IMR-90 (cell line): ENCODE measurements around the gene CASP8. TPM values are rescaled to one million over a fixed set of nuclear protein-coding genes. Genes with fewer than 3 reads are reported as not detected.

Source experiments
- ATAC-seq: fragments of 200-7000 bp; cut with Tn5 transposase; 2 replicates; pipeline ENCODE4 v1.9.1; 2020; ENCODE audit warnings: low read depth, mild to moderate bottlenecking, moderate library complexity
- BruUV-seq: library from RNA; stranded (reverse); fragments of 400-500 nt; replicated peaks from 2 replicates; lab custom pipeline; 2021; lab: Mats Ljungman, UMichigan
- CTCF ChIA-PET: fragments of 300-600 bp; formaldehyde crosslinking; extraction: SDS; loops from one replicate; lab custom pipeline; 2021; ENCODE audit warnings: antibody characterized with exemption; lab: Yijun Ruan, JAX
- POLR2A ChIA-PET: fragments of 300-600 bp; sonication (Branson Sonifier 250); formaldehyde crosslinking; loops from one replicate; lab custom pipeline; 2022; ENCODE audit warnings: antibody characterized with exemption; ENCODE audit not compliant: unreplicated experiment; lab: Charles Lee
- DNase-seq: peaks from one replicate; pipeline ENCODE4 v3.0.0; 2013
- H2AFZ ChIP-seq: replicated peaks from 2 replicates; pipeline ENCODE3; 2013; ENCODE audit warnings: low read length, mild to moderate bottlenecking; ENCODE audit not compliant: poor library complexity
- H2AK5ac ChIP-seq: 2 replicates; pipeline ENCODE4 v1.6.1; 2013; ENCODE audit warnings: low read depth, low read length, inconsistent platforms
- H2AK9ac ChIP-seq: replicated peaks from 2 replicates; pipeline ENCODE3; 2013; ENCODE audit warnings: mild to moderate bottlenecking, low read depth, low read length, moderate library complexity; ENCODE audit not compliant: poor library complexity
- H2BK120ac ChIP-seq: 2 replicates; pipeline ENCODE4 v1.6.1; 2013; ENCODE audit warnings: low read depth, low read length, inconsistent platforms
- H2BK15ac ChIP-seq: 3 replicates; pipeline ENCODE4 v1.6.1; 2013; ENCODE audit warnings: low read depth, low read length, inconsistent platforms
- H2BK20ac ChIP-seq: 2 replicates; pipeline ENCODE4 v1.6.1; 2013; ENCODE audit warnings: low read depth, mild to moderate bottlenecking, inconsistent platforms, low read length, moderate library complexity
- H2BK5ac ChIP-seq: 2 replicates; pipeline ENCODE4 v1.6.1; 2013; ENCODE audit warnings: mild to moderate bottlenecking, low read depth, low read length, inconsistent platforms; ENCODE audit not compliant: poor library complexity, severe bottlenecking
- H3K14ac ChIP-seq: replicated peaks from 2 replicates; pipeline ENCODE4 v1.6.1; 2013; ENCODE audit warnings: low read depth, low read length, inconsistent platforms
- H3K18ac ChIP-seq: 2 replicates; pipeline ENCODE4 v1.6.1; 2013; ENCODE audit warnings: low read depth, low read length, control low read depth
- H3K23ac ChIP-seq: 2 replicates; pipeline ENCODE4 v1.6.1; 2013; ENCODE audit warnings: low read depth, low read length, inconsistent platforms
- H3K27ac ChIP-seq: 2 replicates; pipeline ENCODE4 v1.5.1; 2013; ENCODE audit warnings: mild to moderate bottlenecking, control low read depth, low read length; ENCODE audit not compliant: insufficient read depth
- H3K27me3 ChIP-seq: 2 replicates; pipeline ENCODE4 v1.6.1; 2013; ENCODE audit warnings: low read length; ENCODE audit not compliant: control insufficient read depth, insufficient read depth
- H3K36me3 ChIP-seq: 2 replicates; pipeline ENCODE4 v1.6.1; 2013; ENCODE audit warnings: low read length, mixed read lengths; ENCODE audit not compliant: control insufficient read depth, insufficient read depth
- H3K4ac ChIP-seq: 2 replicates; pipeline ENCODE4 v1.6.1; 2013; ENCODE audit warnings: low read depth, low read length, inconsistent platforms
- H3K4me1 ChIP-seq: 2 replicates; pipeline ENCODE4 v1.6.1; 2013; ENCODE audit warnings: low read length, mixed read lengths; ENCODE audit not compliant: control insufficient read depth, insufficient read depth
- H3K4me2 ChIP-seq: 2 replicates; pipeline ENCODE4 v1.6.1; 2013; ENCODE audit warnings: low read depth, mild to moderate bottlenecking, control low read depth, low read length, moderate library complexity
- H3K4me3 ChIP-seq: 2 replicates; pipeline ENCODE4 v1.5.1; 2013; ENCODE audit warnings: low read depth, mild to moderate bottlenecking, control low read depth, low read length, moderate library complexity; ENCODE audit not compliant: insufficient read depth
- H3K56ac ChIP-seq: 2 replicates; pipeline ENCODE4 v1.6.1; 2013; ENCODE audit warnings: low read length, inconsistent platforms; ENCODE audit not compliant: insufficient read depth; ENCODE audit errors: extremely low read depth
- H3K79me1 ChIP-seq, 2 experiments: 2 replicates each; pipeline ENCODE4 v1.6.1; 2013; ENCODE audit warnings: low read length in 2 of 2, inconsistent platforms in 1 of 2, low read depth in 1 of 2
- H3K9ac ChIP-seq: 2 replicates; pipeline ENCODE4 v1.6.1; 2013; ENCODE audit warnings: low read depth, low read length, control low read depth
- H3K9me1 ChIP-seq: 2 replicates; pipeline ENCODE4 v1.6.1; 2013; ENCODE audit warnings: low read length, inconsistent platforms; ENCODE audit not compliant: insufficient read depth
- H3K9me3 ChIP-seq: 2 replicates; pipeline ENCODE4 v1.6.1; 2013; ENCODE audit warnings: low read length; ENCODE audit not compliant: control insufficient read depth, insufficient read depth
- H4K20me1 ChIP-seq: 2 replicates; pipeline ENCODE4 v1.6.1; 2013; ENCODE audit warnings: low read length, inconsistent platforms; ENCODE audit not compliant: insufficient read depth
- H4K5ac ChIP-seq: 2 replicates; pipeline ENCODE4 v1.6.1; 2013; ENCODE audit warnings: mild to moderate bottlenecking, low read depth, low read length, control low read depth
- H4K8ac ChIP-seq, 2 experiments: 2 replicates each; pipeline ENCODE4 v1.6.1; 2013; ENCODE audit warnings: low read depth in 2 of 2, low read length in 2 of 2, control low read depth in 1 of 2, inconsistent platforms in 1 of 2
- H4K91ac ChIP-seq: 2 replicates; pipeline ENCODE4 v1.6.1; 2013; ENCODE audit warnings: low read depth, low read length, inconsistent platforms; ENCODE audit not compliant: insufficient read depth
- CEBPB ChIP-seq: IDR thresholded peaks from 2 replicates; pipeline ENCODE4 v1.6.1; 2012; ENCODE audit warnings: low read depth, low read length, improper control_type of control experiment
- CHD1 ChIP-seq: IDR thresholded peaks from 2 replicates; pipeline ENCODE4 v1.6.1; 2012; ENCODE audit warnings: low read depth, low read length, improper control_type of control experiment
- CTCF ChIP-seq: conservative IDR thresholded peaks from 2 replicates; pipeline ENCODE4 v1.5.1; 2012; ENCODE audit warnings: mild to moderate bottlenecking, low read depth, low read length, improper control_type of control experiment
- MAFK ChIP-seq: IDR thresholded peaks from 2 replicates; pipeline ENCODE4 v1.6.1; 2012; ENCODE audit warnings: low read depth, low read length, improper control_type of control experiment
- MAZ ChIP-seq: IDR thresholded peaks from 2 replicates; pipeline ENCODE4 v1.6.1; 2012; ENCODE audit warnings: low read depth, mild to moderate bottlenecking, low read length, improper control_type of control experiment, moderate library complexity, borderline replicate concordance
- MXI1 ChIP-seq: IDR thresholded peaks from 2 replicates; pipeline ENCODE4 v1.6.1; 2012; ENCODE audit warnings: low read depth, mild to moderate bottlenecking, low read length, moderate library complexity, borderline replicate concordance
- NFE2L2 ChIP-seq: fragments of 150-350 bp; IDR thresholded peaks from 2 replicates; pipeline ENCODE4 v1.6.1; 2016; ENCODE audit warnings: low read depth, mild to moderate bottlenecking, low read length
- POLR2A ChIP-seq: IDR thresholded peaks from 2 replicates; pipeline ENCODE4 v1.6.1; 2012; ENCODE audit warnings: mild to moderate bottlenecking, low read depth, low read length
- RAD21 ChIP-seq: IDR thresholded peaks from 2 replicates; pipeline ENCODE4 v1.6.1; 2012; ENCODE audit warnings: low read length, improper control_type of control experiment
- RCOR1 ChIP-seq: IDR thresholded peaks from 2 replicates; pipeline ENCODE4 v1.6.1; 2012; ENCODE audit warnings: mild to moderate bottlenecking, low read length, improper control_type of control experiment; ENCODE audit not compliant: insufficient replicate concordance
- SMC3 ChIP-seq: fragments of 150-350 bp; IDR thresholded peaks from 2 replicates; pipeline ENCODE4 v1.6.1; 2016; ENCODE audit warnings: low read depth, mild to moderate bottlenecking, antibody characterized with exemption, low read length, moderate library complexity
- WGBS, 2 experiments: methylation state at CpG; one replicate each; pipeline versions ENCODE4 v1.1.5 to v1.1.7; 2013; ENCODE audit warnings: missing lambda C conversion rate in 2 of 2; ENCODE audit not compliant: insufficient read length in 1 of 2; ENCODE audit errors: extremely low coverage in 2 of 2; 5-methylcytosine and 5-hydroxymethylcytosine counted together
- dilution Hi-C: fragments of 300-500 bp; cut with HindIII; formaldehyde crosslinking; loops from one replicate; pipeline ENCODE4 v1.14.3; 2018; ENCODE audit warnings: low sequenced_read_pairs; ENCODE audit not compliant: unreplicated experiment
- in situ Hi-C: fragments of 300-500 bp; cut with MboI; formaldehyde crosslinking; loops from 3 replicates; pipeline ENCODE4 v1.14.3; 2019; ENCODE audit warnings: low sequenced_read_pairs, inconsistent platforms, mixed read lengths
- intact Hi-C: fragments of 100-400 bp; cut with micrococcal nuclease; formaldehyde crosslinking; loops from 2 replicates; pipeline ENCODE4 v1.10.0; 2022
- polyA plus RNA-seq, 3 experiments: library from polyadenylated mRNA; depleted of rRNA; stranded (reverse); fragments of >200 nt; gene quantifications; 2 replicates each; pipeline ENCODE4 v1.2.3, GENCODE V29; 2012; ENCODE audit warnings: low replicate concordance in 1 of 3
- total RNA-seq: library from RNA; depleted of rRNA; stranded (reverse); fragments of >200 nt; gene quantifications from 2 replicates; pipeline ENCODE4 v1.2.3, GENCODE V29; 2012
- TF ChIP-seq, protein P1 (sequence below): fragments of 150-350 bp; IDR thresholded peaks from 2 replicates; pipeline ENCODE4 v1.6.1; 2017; ENCODE audit warnings: mild to moderate bottlenecking, antibody characterized with exemption, low read length, low read depth
- TF ChIP-seq, protein P2 (sequence below): fragments of 150-350 bp; IDR thresholded peaks from 2 replicates; pipeline ENCODE4 v1.6.1; 2016; ENCODE audit warnings: low read depth, mild to moderate bottlenecking, low read length, moderate library complexity, borderline replicate concordance

The CASP8 gene
- total and polyA plus RNA-seq, 2 of the 4 experiments (the other 2 are of a cell fraction), result 13.1 to 17.0 TPM

DNA sequence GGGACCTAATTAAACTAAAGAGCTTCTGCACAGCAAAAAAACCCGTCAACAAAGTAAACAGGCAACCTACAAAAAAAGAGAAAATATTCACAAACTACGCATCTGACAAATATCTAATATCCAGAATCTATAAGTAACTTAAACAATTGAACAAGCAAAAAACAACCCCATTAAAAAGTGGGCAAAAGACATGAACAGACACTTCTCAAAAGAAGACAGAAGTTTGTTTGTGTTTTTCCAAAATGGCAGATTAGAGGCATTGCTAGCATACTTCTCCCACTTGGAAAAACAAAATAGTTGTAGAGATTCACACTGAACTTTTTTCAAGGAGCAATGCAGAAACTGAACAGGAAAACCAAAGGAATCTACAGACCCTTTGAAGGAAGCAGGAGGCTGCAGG lies 59.2 kb downstream of the CASP8 start:
- 83% methylated on average over 1 of the region's 2 CpGs; no CpG with 5 or more reads in 1 of the 2 experiments for WGBS, 2 experiments
- Histone ChIP-seq H2BK5ac (no peak overlapping the region), H3K4me2 (no peak overlapping the region), H3K23ac (no peak overlapping the region), H2AK5ac (no peak overlapping the region), H2AK9ac (no peak overlapping the region), H3K56ac (no peak overlapping the region), H3K9me1 (no peaks in the 10 kb centered on the region), H4K20me1 (no peaks in the 10 kb centered on the region), H3K18ac (no peak overlapping the region), H2BK120ac (no peak overlapping the region), H4K8ac (no peak overlapping the region), H3K4me1 (no peaks in the 10 kb centered on the region), H2AFZ (no peak overlapping the region), H3K79me1 (no peaks in the 10 kb centered on the region), H3K27me3 (no peaks in the 10 kb centered on the region), H2BK15ac (no peak overlapping the region), H2BK20ac (no peak overlapping the region), H4K5ac (no peak overlapping the region), H3K27ac (no peak overlapping the region), H3K4me3 (no peak overlapping the region), H4K91ac (no peak overlapping the region), H3K36me3 (no peaks in the 10 kb centered on the region), H3K9ac (no peak overlapping the region), H3K9me3 (peaks cover 7% of the 10 kb centered on the region; the same call in 1 of the 2 replicates), H3K14ac (no peak overlapping the region), H3K4ac (no peak overlapping the region)
- no peak for ATAC-seq
- dilution Hi-C loops, result no loop called here
- CTCF ChIA-PET, result no interaction called here
- BruUV-seq, result no TSS peak
- TF ChIP-seq CEBPB, result no peak
- no peak for TF ChIP-seq RCOR1
- TF ChIP-seq, protein P1, sequence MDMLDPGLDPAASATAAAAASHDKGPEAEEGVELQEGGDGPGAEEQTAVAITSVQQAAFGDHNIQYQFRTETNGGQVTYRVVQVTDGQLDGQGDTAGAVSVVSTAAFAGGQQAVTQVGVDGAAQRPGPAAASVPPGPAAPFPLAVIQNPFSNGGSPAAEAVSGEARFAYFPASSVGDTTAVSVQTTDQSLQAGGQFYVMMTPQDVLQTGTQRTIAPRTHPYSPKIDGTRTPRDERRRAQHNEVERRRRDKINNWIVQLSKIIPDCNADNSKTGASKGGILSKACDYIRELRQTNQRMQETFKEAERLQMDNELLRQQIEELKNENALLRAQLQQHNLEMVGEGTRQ, result no peak
- no peak for TF ChIP-seq RAD21
- no peak for TF ChIP-seq MAFK
- no peak for TF ChIP-seq SMC3
- TF ChIP-seq, protein P2, sequence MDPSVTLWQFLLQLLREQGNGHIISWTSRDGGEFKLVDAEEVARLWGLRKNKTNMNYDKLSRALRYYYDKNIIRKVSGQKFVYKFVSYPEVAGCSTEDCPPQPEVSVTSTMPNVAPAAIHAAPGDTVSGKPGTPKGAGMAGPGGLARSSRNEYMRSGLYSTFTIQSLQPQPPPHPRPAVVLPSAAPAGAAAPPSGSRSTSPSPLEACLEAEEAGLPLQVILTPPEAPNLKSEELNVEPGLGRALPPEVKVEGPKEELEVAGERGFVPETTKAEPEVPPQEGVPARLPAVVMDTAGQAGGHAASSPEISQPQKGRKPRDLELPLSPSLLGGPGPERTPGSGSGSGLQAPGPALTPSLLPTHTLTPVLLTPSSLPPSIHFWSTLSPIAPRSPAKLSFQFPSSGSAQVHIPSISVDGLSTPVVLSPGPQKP, result no peak
- no peak for TF ChIP-seq MAZ
- TF ChIP-seq MXI1, result no peak
- no peak for TF ChIP-seq NFE2L2
- no peak for TF ChIP-seq CHD1
- TF ChIP-seq POLR2A, result no peak
- TF ChIP-seq CTCF, result no peak
- intact Hi-C loops, result no loop called here
- POLR2A ChIA-PET, result no interaction called here
- DNase-seq, result no peak
- in situ Hi-C loops, result no loop called here
